GOT3 (cell line): ENCODE measurements around the gene CYP1A2.
"Not testable (repeated sequence)": the region's sequence is repeated elsewhere in the genome, so short reads cannot be mapped to it uniquely, and the experiment has no call there.

Source experiments
- DNase-seq: peaks from one replicate; lab custom pipeline; 2025; ENCODE audit warnings: mixed read lengths; lab: John Stamatoyannopoulos, UW

Gene CYP1A2, protein sequence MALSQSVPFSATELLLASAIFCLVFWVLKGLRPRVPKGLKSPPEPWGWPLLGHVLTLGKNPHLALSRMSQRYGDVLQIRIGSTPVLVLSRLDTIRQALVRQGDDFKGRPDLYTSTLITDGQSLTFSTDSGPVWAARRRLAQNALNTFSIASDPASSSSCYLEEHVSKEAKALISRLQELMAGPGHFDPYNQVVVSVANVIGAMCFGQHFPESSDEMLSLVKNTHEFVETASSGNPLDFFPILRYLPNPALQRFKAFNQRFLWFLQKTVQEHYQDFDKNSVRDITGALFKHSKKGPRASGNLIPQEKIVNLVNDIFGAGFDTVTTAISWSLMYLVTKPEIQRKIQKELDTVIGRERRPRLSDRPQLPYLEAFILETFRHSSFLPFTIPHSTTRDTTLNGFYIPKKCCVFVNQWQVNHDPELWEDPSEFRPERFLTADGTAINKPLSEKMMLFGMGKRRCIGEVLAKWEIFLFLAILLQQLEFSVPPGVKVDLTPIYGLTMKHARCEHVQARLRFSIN

DNA sequence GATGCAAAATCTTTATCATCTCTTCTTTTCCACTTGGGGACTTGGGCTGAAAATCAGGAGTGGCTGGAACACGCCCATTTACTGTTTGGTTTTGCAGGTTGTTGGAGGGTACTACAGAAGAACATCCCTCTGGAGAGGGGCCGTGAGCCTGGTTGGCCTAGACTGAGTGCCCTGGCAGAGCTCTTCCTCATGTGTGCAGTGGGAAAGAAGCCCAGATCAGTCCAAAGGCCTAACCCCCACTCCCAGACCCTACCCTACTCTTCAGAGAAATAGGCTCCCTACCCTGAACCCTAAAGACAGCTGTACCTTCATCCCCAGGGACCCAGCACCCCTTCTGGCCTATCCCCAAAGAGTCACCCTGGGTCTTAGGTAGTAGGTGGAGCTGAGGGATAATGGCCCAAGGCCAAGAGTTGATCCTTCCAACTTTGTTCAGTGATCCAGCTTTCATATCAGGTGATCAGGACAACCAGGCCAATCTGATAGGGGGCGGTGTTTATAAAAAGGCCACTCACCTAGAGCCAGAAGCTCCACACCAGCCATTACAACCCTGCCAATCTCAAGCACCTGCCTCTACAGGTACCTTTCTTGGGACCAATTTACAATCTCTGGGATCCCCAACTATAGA is at the start of gene CYP1A2:
Gene CYP1A2, plus strand, starts transcription at position 524 of the 625 bp plus-strand sequence. CDS start 894 bp downstream, outside the sequence.
- DNase-seq: no peak

DNA sequence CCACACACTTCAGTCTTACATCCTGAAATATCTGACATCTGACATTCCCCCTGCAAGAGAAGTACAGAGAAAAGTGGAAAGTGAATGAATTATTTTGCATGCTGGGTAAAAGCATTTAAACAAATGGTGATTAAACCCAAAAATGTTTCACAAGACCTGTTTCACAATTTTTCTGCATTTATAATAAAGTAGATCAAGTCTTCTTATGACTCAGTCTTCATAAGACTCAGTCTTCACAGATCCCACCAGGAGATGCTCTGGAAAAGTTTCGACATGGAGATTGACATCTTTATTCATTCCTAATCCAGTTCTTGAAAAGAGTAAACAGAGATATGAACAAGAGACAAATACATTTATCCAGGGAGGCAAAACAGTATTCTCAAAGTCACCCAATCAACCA is 39.6 kb upstream of the CYP1A2 start:
- no peak for DNase-seq

DNA sequence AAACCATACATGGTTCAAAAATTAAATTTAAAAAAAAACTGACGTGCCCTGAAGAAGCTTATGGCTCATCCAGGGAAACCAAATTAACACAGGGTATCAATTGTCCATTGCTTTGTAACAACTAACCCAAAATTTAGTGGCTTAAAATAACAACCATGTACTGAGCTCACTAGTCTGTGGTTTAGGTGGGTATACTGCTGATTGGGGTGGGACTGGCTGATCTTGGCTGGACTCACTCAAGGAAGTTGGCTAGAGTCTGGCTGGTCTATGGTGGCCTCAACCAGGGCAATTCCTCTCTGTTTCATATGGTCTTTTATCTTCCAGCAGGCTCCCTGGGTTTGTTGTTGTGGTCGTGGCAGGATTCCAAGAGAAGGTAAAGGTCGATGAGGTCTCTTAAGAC is 38.8 kb upstream of the CYP1A2 start:
- no peak for DNase-seq

DNA sequence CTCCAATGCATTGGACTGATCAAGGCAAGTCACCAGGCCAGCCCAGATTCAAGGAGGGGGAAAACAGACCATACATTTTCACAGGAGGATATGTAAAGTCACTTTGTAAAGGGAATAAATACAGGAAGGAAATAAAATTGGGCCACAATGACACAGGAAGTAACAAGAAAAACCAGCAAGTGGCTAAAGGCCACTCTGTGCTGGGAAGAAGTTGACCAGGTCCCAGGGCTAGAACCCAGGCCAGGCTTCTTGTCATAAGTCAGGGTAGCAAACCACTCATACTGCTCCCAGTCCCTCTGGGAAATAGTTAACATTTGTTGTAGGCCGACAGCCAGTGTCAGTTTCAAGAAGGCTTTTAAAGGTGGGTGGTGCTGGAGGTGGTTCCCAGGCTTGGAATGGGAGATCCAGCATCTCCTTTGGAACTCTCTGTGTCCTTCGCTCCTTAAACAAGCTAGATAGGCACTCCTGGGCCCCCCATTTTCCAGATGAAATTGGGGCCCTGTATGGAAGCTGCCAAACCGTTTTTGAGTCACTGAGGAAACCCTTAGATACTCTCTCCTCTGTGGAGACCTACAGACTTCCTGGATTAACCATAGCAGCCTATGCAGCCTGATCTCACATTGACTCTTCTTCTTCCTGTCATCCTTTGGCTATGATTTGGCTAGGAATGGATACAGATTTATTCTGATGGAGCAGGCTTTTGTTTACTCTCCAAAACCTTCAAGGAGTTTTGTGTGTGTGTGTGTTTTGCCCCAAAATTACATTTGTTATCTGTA is 38.1 kb upstream of the CYP1A2 start:
- DNase-seq: no peak

DNA sequence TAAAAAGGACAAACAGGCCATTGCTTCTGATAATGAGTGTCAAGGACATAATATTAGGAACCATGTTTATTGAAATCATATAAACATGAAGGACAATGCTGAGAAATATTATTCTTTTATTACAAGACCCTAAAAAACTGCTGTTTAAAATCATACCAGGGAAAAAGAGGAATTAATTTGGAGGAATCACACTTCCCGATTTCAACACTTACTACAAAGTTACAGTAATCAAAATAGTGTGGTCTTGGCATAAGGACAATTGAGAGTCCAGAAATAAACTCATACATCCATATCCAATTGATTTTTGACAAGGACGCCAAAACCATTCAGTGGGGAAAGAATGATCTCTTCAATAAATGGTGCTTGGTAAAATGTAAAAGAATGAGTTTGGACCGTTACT is 36.3 kb upstream of the CYP1A2 start:
- DNase-seq: no peak

DNA sequence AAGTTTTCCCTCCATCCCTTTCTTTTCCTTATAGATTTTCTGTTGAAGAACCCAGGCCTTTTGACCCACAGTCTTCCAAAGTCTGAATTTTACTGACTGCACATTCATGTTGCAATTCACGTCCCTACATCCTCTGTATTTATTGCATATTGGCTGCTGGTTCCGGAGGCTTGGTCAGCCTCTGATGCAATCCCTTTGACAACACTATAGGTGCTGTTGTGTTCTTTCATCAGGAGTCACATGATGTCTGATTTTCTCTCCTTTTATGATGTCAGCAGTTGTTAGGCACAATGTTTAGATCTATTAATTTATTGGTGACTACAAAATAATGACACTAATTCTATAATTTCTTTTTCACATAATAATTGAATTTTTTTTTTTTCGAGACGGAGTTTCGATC is 32.0 kb upstream of the CYP1A2 start:
- DNase-seq: no peak

DNA sequence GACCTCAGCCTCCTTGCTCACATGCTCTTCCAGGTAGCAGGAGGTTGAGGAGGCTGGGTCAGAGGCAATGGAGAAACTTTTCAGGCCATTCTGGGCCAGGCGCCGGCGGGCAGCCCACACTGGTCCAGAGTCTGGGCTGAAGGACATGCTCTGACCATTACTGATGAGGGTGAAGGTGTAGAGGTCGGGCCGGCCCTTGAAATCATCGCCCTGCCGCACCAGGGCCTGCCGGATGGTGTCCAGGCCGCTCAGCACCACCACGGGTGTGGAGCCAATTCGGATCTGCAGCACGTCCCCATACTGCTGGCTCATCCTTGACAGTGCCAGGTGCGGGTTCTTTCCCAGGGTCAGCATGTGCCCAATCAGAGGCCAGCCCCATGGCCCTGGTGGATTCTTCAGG is 26.1 kb upstream of the CYP1A2 start:
- DNase-seq: no peak

DNA sequence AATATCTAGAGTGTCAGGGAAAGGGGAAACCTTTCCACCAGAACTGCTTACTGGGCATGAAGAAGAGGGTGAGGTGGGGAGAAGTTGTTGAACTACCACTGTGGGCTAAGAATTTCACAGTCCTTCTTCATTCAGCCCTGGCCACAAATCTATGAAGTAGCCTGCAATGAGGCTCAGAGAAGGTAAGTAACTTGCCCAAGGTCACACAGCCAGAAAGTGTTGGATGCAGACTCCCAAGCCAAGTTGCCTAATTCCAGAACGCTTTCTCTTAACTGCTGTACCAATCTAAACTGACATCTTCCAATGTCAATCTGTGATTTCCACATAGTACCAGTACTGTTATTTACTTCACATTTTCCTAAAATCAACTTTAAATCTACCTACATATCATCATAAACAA is 25.5 kb upstream of the CYP1A2 start:
- no peak for DNase-seq

DNA sequence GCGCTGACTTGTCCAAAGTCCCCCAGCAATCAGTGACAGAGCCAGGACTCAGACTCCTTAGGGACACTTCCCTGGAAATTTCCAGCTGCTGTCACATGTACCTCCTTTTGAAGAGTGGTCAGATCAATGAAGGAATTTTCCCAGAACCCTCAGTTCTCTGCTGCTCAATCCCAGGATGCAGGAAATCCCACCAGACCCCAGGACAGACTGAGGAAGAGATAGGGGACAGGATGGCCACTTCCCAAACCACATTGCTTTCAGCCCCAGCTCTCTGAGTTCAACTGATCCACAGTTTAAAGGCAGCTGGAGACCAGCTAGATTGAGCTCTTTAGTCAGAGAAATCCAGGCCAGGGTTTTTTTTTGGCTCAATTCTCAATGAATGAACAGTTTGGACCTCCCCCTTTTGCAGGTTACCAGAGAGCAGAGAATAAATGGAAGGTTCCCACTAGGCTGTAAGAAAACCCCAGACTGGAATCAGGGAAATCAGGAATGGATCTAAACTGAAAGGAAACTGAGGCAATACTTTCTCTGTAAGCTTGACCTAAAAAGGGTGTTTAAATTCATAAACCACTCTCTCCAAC is 24.8 kb upstream of the CYP1A2 start:
- no peak for DNase-seq

DNA sequence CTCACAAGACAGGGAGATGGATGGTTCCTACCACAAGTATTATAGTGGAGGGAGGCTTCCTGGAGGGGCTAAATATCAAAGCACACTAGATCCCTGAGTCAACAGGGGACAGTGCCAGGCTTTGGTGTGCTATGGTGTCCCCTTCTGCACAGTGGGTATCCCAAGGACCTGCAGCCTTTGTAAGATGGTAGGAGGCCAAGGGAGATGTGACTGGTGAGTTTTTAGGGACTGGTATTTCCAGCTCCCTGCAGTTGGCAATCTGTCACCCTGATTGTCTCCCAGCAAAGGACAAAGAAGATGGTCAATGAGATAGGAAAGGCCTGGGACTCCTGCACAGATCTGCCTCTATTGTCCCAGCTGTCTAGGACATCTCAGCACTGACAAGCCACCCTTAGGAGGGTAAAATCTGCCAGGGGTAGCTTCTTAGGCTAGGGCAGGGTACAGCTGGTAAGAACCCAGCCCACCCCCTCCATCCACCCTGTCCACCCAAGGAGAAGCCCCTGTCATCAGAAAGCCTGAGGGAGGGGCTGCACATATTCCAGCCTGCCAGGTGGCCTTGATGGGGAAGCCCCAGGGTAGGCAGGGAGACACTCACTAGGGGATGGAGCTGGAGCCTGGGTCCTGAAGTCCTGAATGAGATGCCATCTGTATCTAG is 23.9 kb upstream of the CYP1A2 start:
- DNase-seq: no peak

DNA sequence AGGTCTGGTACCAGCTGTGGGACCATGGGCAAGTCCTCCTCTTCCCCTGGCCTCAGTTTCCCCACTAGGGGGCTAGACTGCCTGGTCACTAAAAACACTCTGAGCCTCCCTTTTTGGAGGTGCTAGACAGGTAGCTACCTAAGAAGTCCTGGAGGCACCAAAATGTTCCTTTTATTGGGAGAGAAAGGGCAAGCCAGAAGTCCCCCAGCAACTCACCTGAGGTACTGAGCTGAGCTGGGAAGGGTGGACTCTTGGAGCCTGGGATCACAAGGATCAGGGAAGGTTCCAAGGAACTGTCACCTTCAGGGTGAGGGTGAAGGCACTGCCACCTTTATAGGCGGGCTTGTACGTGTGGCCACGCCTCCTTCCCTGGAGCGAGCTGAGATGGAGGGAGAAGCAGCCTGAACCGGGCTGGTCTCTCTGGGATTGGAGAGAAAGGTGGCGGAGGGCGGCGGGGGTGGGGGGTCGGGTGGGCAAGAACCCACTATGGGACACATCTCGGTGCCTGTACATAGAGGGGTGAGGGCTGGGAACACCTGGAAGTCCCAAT is 23.3 kb upstream of the CYP1A2 start, which contains the start of gene CYP1A1:
Gene CYP1A1, minus strand, starts transcription at position 304 of the 550 bp plus-strand sequence. CDS start 2,431 bp downstream, outside the sequence.
- no peak for DNase-seq

DNA sequence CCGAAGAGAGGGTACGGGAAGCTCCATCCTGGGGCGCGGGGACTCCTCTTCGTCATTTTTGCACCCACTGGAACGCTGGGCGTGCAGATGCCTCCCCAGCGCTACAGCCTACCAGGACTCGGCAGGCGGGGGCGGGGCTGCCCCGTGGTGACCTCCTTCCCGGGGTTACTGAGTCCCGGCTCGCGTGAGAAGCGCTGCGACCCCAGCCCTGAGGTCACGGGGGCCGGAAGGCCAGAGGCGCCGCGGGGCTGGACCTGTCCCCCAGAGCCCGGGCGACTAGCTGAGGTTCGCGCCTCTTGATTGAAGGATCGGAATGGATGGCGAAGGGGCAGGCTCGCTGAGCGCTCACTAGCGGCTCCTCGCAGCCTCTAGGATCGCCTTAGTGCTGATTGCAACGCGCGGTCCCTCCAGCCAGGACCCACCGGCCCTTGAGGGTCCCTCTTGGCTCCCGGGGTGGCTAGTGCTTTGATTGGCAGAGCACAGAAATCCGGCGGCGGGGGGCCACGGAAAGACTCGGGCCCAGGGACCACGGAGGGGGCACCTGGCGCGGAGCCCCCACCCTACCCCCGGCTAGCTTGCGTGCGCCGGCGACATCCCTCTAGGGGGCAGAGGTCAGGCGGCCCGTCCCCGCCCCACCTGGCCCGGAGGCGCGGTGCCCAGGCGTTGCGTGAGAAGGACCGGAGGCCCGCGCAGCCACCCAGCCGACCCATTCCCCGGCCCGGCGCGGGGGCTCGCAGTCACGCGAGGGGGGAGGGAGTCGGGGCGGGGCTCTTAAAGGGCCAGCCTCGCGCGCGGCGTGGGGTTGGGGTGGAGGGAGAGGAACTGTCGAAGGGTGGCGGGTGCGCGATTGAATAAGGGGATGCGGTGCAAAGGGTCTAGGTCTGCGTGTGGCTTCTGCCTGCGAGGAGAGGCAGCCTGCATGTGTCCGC is 22.5 kb upstream of the CYP1A2 start:
- DNase-seq: peak; percentile 25

DNA sequence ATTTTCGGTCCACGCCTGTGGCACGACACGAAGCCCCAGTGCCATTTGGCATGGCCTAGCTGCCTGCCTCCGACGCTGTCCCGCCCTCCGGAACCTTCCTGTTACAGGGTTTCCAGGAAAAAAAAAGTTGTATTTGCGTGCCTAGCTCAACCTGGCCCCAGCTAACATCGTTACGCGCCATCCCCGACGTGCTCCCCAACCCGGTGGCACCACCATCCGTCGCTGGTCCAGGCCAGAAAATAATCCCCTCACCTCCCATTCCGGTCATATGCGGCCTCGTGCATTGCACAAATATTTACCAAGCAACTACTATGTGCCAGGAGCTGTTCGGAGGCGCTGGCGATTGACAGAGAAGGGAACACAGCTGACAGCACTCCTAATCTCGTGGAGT is 21.9 kb upstream of the CYP1A2 start:
- DNase-seq: no peak

DNA sequence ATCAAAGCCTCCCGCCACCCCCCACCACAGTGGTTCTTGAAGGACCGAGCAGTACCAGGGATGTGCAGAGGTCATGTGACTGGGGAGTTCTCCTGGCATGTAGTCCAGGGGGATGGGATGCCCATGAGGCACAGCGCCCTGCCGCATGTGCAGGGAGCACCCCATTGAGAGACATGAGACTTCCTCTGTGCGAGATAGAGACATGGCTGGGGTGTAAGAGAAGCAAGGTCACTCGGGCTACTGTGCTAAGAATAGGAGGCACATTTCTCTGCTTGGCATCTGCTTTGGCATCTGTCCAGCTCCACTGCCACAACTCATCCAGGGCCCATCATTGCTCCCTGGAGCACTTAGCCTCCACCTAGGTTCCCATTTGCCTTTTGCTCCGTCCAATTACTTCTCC is 20.9 kb upstream of the CYP1A2 start:
- DNase-seq: no peak

DNA sequence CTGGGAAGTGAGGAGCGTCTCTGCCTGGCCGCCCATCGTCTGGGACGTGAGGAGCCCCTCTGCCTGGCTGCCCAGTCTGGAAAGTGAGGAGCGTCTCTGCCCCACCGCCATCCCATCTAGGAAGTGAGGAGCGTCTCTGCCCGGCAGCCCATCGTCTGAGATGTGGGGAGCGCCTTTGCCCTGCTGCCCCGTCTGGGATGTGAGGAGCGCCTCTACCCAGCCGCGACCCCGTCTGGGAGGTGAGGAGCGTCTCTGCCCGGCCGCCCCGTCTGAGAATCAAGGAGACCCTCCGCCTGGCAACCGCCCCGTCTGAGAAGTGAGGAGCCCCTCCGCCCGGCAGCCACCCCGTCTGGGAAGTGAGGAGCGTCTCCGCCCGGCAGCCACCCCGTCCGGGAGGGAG is 19.9 kb upstream of the CYP1A2 start:
- not testable (repeated sequence) for DNase-seq

DNA sequence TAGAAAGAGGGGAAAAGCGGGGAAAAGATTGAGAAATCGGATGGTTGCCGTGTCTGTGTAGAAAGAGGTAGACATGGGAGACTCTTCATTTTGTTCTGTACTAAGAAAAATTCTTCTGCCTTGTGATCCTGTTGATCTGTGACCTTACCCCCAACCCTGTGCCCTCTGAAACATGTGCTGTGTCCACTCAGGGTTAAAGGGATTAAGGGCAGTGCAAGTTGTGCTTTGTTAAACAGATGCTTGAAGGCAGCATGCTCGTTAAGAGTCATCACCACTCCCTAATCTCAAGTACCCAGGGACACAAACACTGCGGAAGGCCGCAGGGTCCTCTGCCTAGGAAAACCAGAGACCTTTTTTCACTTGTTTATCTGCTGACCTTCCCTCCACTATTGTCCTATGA is 19.3 kb upstream of the CYP1A2 start:
- not testable (repeated sequence) for DNase-seq

DNA sequence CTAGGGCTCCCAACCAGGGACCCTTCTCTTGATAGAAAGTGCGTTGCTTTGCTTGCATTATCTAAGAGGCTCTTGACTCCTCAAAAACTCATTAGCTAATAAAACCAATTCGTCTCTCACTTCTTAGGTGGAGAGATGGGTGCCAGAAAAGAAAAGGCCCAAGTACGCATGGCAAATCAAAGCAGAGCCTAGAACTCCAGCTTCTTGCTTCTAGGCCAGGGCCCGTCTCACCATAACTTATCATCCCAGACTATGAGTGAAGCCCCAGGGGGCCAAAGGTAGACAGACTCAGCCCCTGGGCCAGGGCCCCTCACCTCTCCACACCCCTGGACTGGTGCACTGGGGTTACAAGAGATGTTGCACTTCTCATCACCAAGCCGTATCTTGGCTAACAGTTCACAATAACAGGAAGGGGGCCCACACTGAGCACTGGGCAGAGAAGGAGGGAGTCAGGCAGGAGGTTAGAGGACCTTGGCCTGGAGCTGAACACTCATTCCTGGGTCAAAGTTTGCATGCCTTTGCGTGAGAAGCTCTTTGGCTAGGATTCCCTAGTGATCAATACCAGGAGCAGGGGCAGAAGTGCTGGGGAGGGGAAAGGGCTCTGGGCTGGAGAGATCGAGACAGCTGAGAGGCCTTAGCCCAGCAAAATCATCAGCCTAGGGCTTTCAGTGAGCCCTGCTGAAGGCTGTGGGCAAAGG is 17.9 kb upstream of the CYP1A2 start:
- no peak for DNase-seq

DNA sequence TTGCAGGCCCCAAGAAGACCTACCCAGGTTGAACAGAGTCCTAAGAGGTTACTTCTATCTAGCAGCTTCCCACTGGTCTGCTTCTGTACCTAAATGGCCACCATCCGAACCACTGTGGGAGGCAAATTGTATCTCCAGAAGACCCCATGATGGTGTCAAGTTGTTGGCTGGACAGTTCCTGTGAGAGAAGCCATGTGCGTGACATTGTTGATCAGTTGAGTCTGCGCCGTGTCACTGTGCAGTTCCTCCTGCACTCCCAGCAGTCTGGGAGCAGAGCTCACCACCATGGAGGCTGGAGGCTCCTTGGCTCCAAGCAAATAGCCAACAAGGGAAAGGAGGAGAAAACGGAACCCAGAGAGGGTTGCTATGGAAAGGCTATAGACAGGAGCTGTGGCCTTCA is 15.8 kb upstream of the CYP1A2 start:
- DNase-seq: no peak

DNA sequence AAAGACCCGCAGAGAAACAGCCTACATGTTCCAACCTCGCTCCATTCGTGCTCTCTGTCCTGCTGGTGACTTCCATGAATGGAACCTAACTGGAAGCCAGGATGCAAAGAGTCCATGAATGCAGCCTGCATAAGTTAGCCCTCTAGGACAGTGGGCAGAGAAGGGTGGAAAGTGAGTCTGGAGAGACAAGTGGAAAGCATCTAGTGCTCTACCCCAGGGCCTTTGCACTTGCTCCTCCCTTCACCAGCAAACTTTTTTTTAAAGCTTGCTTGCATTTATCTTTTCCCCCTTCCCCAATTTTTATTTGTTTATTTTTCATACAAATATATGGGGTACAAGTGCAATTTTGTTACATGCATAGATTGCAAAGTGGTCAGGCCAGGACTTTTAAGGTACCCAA is 15.4 kb upstream of the CYP1A2 start:
- DNase-seq: no peak

DNA sequence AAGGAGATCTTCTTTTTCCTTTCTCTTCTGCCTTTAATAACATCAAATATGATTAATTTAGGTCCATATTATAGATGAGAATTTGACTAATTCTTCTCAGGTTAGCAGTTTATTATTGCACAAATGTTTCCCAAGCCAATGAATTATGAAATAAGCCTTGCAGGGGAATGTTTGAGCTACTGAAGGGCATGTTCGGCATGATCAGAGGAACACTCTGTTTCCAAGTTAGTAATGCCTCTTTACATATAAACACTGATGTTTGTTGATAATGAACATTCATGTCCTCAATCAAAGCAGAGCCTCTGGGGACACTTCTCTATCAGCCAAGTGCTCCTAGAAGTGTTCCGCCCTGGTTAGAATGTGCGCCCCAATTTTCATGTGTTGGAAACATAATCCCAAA is 13.3 kb upstream of the CYP1A2 start:
- DNase-seq: no peak
